Caco-2 (cell line): ENCODE results near the gene HS3ST4. TPM values are rescaled to one million over a fixed set of nuclear protein-coding genes. Genes with fewer than 3 reads are reported as not detected.

Experiments used
- BruUV-seq: library from RNA; stranded (reverse); fragments of 400-500 nt; replicated peaks from 2 replicates; lab custom pipeline; 2021; lab: Mats Ljungman, UMichigan
- CTCF ChIA-PET: fragments of 300-600 bp; sonication (Branson Sonifier 250); formaldehyde crosslinking; loops from one replicate; lab custom pipeline; 2022; ENCODE audit warnings: antibody characterized with exemption; lab: Charles Lee
- POLR2A ChIA-PET: fragments of 300-600 bp; sonication (Branson Sonifier 250); formaldehyde crosslinking; loops from one replicate; lab custom pipeline; 2022; ENCODE audit warnings: antibody characterized with exemption; lab: Charles Lee
- DNase-seq, 2 experiments: peaks; one replicate each; pipeline versions ENCODE4 v3.0.0 to v3.0.0-alpha.2; 2020 to 2022
- H3K27me3 ChIP-seq: replicated peaks from 2 replicates; pipeline ENCODE4 v1.6.0; 2011; ENCODE audit warnings: low read length; ENCODE audit not compliant: control insufficient read depth, insufficient read depth
- H3K36me3 ChIP-seq: 2 replicates; pipeline ENCODE4 v1.5.1; 2011; ENCODE audit warnings: low read length; ENCODE audit not compliant: control insufficient read depth, insufficient read depth
- H3K4me1 ChIP-seq: fragments of 250-450 bp; sonication (Bioruptor Pico); 2 replicates; pipeline ENCODE4 v1.5.1; 2020; ENCODE audit warnings: mild to moderate bottlenecking
- H3K4me3 ChIP-seq: 2 replicates; pipeline ENCODE4 v1.5.1; 2011; ENCODE audit warnings: low read depth, mild to moderate bottlenecking, control low read depth, low read length
- H3K9me3 ChIP-seq: fragments of 250-450 bp; sonication (Bioruptor Pico); 2 replicates; pipeline ENCODE4 v1.5.1; 2020; ENCODE audit warnings: mild to moderate bottlenecking, moderate library complexity
- H3K27ac Mint-ChIP-seq: one replicate; pipeline ENCODE4 v1.8.0; 2022; ENCODE audit warnings: mixed read lengths; ENCODE audit not compliant: unreplicated experiment
- H3K27me3 Mint-ChIP-seq: one replicate; pipeline ENCODE4 v1.8.0; 2022; ENCODE audit warnings: mixed read lengths; ENCODE audit not compliant: insufficient read depth, unreplicated experiment
- H3K36me3 Mint-ChIP-seq: one replicate; pipeline ENCODE4 v1.8.0; 2022; ENCODE audit warnings: mild to moderate bottlenecking, mixed read lengths; ENCODE audit not compliant: insufficient read depth, unreplicated experiment
- H3K4me1 Mint-ChIP-seq: one replicate; pipeline ENCODE4 v1.8.0; 2022; ENCODE audit warnings: low read depth, mixed read lengths; ENCODE audit not compliant: unreplicated experiment
- H3K4me3 Mint-ChIP-seq: one replicate; pipeline ENCODE4 v1.8.0; 2022; ENCODE audit warnings: mild to moderate bottlenecking, moderate library complexity, mixed read lengths; ENCODE audit not compliant: unreplicated experiment
- H3K9me3 Mint-ChIP-seq: one replicate; pipeline ENCODE4 v1.8.0; 2022; ENCODE audit warnings: mixed read lengths; ENCODE audit not compliant: unreplicated experiment
- CTCF ChIP-seq, 2 experiments: fragments of 200-600 bp in 1 of 2; IDR thresholded peaks; 1 replicate in 1 of 2; 2 replicates in 1 of 2; pipeline versions ENCODE4 v1.5.1 to v1.8.0; 2011 to 2022; ENCODE audit warnings: antibody characterized with exemption in 1 of 2, control low read depth in 1 of 2, inconsistent platforms in 1 of 2, low read depth in 1 of 2, low read length in 1 of 2, mild to moderate bottlenecking in 1 of 2, moderate library complexity in 1 of 2; ENCODE audit not compliant: insufficient read depth in 1 of 2, severe bottlenecking in 1 of 2, unreplicated experiment in 1 of 2
- intact Hi-C: fragments of 100-400 bp; cut with micrococcal nuclease; formaldehyde crosslinking; loops from one replicate; pipeline ENCODE4 v1.10.0; 2022; ENCODE audit not compliant: unreplicated experiment
- total RNA-seq: library from RNA; stranded (reverse); gene quantifications from 2 replicates; pipeline ENCODE4 v1.2.3, GENCODE V29; 2022

HS3ST4 gene
- total RNA-seq, 1 experiment from 2014 or later = 0.11 TPM

- H3K4me1 ChIP-seq = no peaks in the 10 kb centered on the region
- DNase-seq = no peak
- ChIA-PET POLR2A (no interaction called here), CTCF (no interaction called here)
- no peaks in the 10 kb centered on the region for H3K27me3 ChIP-seq
- no peak for TF ChIP-seq CTCF (IDR thresholded peaks at IDR 0.05; ENCODE audit: insufficient read depth in 1 of 2, low read depth in 1 of 2, low read length in 1 of 2, severe bottlenecking in 1 of 2, unreplicated experiment in 1 of 2)
- Mint-ChIP-seq H3K4me3 (no peak overlapping the region), H3K4me1 (no peaks in the 10 kb centered on the region), H3K36me3 (no peaks in the 10 kb centered on the region), H3K27ac (no peak overlapping the region), H3K9me3 (no peaks in the 10 kb centered on the region), H3K27me3 (peaks cover 7% of the 10 kb centered on the region)
- H3K9me3 ChIP-seq = no peaks in the 10 kb centered on the region
- no peaks in the 10 kb centered on the region for H3K36me3 ChIP-seq
- no TSS peak for BruUV-seq
- intact Hi-C loops = no loop called here
- no peak overlapping the region for H3K4me3 ChIP-seq
Observed at GRCh38 chr16:25886598-25886997, 194.8 kb downstream of the HS3ST4 start.

- TF ChIP-seq CTCF (IDR thresholded peaks at IDR 0.05; ENCODE audit: insufficient read depth in 1 of 2, low read depth in 1 of 2, low read length in 1 of 2, severe bottlenecking in 1 of 2, unreplicated experiment in 1 of 2) = no peak
- BruUV-seq = no TSS peak
- H3K27me3 ChIP-seq = no peaks in the 10 kb centered on the region
- no peak overlapping the region for H3K27ac Mint-ChIP-seq
- no peaks in the 10 kb centered on the region for H3K36me3 ChIP-seq
- H3K4me3 ChIP-seq = no peak overlapping the region
- ChIA-PET CTCF (no interaction called here), POLR2A (no interaction called here)
- H3K9me3 ChIP-seq = no peaks in the 10 kb centered on the region
- H3K27me3 Mint-ChIP-seq = peaks cover 7% of the 10 kb centered on the region
- no peaks in the 10 kb centered on the region for H3K4me1 ChIP-seq
- DNase-seq = no peak
- H3K4me3 Mint-ChIP-seq = no peak overlapping the region
- intact Hi-C loops = no loop called here
- no peaks in the 10 kb centered on the region for H3K9me3 Mint-ChIP-seq
- H3K4me1 Mint-ChIP-seq = no peaks in the 10 kb centered on the region
- no peaks in the 10 kb centered on the region for H3K36me3 Mint-ChIP-seq
Observed at GRCh38 chr16:25888868-25889267, 197.1 kb downstream of the HS3ST4 start.

GRCh38 chr16:25893332-25893731 lies 201.6 kb downstream of the HS3ST4 start:
- CTCF ChIA-PET = no interaction called here
- Histone ChIP-seq H3K4me3 (no peak overlapping the region), H3K4me1 (no peaks in the 10 kb centered on the region), H3K9me3 (no peaks in the 10 kb centered on the region), H3K36me3 (no peaks in the 10 kb centered on the region), H3K27me3 (no peaks in the 10 kb centered on the region)
- H3K27me3 Mint-ChIP-seq = peaks cover 11% of the 10 kb centered on the region
- H3K36me3 Mint-ChIP-seq = no peaks in the 10 kb centered on the region
- no peaks in the 10 kb centered on the region for H3K9me3 Mint-ChIP-seq
- TF ChIP-seq CTCF (IDR thresholded peaks at IDR 0.05; ENCODE audit: insufficient read depth in 1 of 2, low read depth in 1 of 2, low read length in 1 of 2, severe bottlenecking in 1 of 2, unreplicated experiment in 1 of 2) = no peak
- no peaks in the 10 kb centered on the region for H3K4me1 Mint-ChIP-seq
- DNase-seq = no peak
- intact Hi-C loops = no loop called here
- POLR2A ChIA-PET = no interaction called here
- no peak overlapping the region for H3K27ac Mint-ChIP-seq
- no peak overlapping the region for H3K4me3 Mint-ChIP-seq
- BruUV-seq = no TSS peak
